Measurements from ENCODE around the gene SZT2. TPM values are rescaled to one million over a fixed set of nuclear protein-coding genes. Genes with fewer than 3 reads are reported as not detected.

Gene SZT2
- polyA plus RNA-seq, 12 donors: 11.1 to 28.1 (median 15.4) TPM; not detected in 1

- no peak for DNase-seq
These were observed 50.1 kb downstream of the SZT2 start for GRCh38 chr1:43439781-43440180.

- no peak for DNase-seq
These were observed 50.7 kb downstream of the SZT2 start for GRCh38 chr1:43440358-43440757.

DNA sequence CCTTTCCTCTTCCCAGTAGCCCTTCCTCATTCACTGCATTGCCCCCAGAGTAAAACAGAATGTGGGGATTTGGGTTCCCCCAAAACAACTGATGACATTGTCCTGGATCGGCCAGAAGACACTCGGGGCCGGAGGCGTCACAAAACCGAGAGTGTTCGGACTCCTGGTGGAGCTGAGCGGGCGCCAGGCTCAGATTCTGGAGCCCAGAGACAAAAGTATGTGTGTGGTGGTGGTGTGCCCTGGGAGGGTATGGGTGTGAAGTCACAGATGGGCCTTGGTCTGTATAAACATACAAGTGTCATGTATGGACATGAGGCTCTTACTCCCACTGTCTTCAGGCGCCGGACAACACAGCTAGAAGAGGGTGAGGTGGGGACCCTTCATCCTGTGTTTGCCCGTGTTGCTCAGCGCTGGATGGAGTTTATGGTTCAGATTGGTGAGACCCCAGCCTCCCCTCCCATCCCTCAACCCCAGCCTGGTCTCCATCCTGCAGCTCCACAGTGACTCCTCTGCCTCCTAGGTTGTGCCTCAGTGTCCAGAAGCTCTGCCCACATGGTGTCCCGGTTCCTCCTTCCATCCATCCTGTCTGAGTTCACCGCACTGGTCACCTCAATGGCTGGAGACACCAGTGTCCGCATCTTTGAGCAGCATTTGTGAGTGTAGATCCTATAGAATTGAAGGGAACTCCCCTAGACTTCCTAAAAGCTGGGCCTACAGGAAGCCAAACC is 51.6 kb downstream of the SZT2 start:
- no peak for DNase-seq

DNA sequence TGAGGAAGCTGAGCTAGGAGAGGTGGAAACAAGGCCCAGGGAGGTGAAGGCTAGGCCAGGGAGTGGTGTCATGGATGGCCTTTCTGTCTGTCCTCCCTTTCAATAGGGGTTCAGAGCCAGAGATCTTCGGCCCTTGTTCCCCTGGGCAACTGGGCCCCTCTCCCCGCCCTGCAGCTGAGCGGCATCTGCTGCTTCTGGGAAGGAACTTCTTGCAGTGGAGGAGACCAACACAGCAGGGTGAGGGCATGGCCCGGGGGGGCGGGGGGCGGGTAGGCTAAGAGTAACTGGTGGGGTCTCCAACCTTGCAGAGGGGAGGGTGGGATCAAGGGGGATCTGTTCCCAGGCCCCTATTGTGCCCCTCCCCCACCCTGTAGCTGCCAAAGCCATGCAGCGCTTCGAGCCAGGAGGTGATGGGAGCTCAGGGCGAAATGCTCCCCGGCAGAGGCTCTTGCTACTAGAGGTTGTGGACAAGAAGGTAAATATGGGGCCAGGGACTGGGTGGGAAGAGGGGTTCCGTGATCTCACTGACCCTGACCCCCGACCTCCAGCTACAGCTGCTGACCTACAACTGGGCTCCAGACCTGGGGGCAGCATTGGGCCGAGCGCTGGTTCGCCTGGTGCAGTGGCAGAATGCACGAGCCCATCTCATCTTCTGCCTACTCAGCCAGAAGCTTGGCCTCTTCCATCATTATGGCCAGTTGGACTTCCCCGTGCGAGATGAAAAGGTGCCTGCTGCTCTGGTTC is 52.4 kb downstream of the SZT2 start:
- DNase-seq: no peak

DNA sequence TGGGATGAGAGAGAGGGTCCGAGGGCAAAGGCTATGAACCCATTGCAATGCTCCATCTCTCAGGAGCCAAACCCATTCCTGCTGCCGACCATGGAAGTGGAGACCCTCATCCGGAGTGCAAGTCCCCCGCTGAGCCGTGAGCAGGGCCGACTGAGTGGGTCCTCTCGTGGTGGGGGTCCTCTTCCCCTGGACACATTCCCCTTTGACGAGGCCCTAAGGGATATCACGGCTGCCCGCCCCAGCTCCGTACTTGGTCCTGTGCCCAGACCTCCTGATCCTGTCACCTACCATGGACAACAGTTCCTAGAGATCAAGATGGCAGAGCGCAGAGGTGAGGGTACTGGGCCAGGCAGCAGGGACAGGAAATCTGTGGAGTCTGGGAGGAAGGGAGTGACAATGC is 53.1 kb downstream of the SZT2 start:
- DNase-seq: no peak

GRCh38 chr1:43443197-43443946 is 53.7 kb downstream of the SZT2 start:
- no peak for DNase-seq

DNA sequence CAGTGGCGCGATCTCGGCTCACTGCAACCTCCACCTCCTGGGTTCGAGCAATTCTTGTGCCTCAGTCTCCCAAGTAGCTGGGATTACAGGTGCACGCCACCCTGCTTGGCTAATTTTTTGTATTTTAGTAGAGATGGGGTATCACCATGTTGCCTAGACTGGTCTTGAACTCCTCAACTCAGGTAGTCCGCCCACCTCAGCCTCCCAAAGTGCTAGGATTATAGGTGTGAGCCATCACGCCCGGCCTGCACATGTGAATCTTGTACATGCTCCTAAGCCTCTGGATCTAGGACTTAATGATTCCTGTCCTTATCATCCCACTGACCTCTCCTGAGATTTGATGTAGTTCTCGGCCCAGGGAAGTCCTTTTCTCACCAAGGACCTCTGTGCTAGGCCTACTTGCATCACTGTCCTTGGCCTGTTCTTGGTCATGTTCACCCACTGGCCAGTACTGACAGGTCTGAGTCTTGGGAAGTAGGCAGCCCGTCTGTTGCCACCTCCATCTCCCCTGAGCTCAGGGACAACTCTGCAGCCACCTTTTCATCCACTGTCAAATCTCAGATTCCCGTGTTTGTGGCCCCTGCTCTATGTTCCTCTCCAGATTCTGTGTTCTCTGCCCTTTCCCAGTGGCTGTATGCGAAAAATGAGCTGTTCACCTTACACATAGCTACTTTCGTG is 54.6 kb downstream of the SZT2 start:
- DNase-seq: no peak

- no peak for DNase-seq
These were observed 55.1 kb downstream of the SZT2 start for GRCh38 chr1:43444836-43445235.

GRCh38 chr1:43445606-43446387 is 56.1 kb downstream of the SZT2 start:
- no peak for DNase-seq

DNA sequence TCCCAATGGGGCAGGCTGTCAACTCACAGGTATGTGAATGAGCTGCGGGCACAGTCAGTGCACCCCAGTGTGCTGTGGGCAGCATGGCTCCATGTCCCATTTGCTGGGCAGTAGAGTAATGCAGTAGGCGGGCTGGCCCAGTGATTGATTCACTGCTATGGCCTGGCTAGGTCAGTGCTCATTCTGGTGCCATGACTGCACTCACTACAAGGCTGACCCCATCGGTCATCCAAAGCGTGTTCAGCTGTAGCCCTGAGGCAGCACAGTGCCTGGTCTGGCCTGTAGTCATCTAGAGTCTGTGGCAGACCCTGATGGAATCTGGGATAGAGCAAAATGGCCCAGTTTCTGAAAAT is 56.7 kb downstream of the SZT2 start:
- no peak for DNase-seq

- no peak for DNase-seq
These were observed 57.5 kb downstream of the SZT2 start for GRCh38 chr1:43446881-43447835.

DNA sequence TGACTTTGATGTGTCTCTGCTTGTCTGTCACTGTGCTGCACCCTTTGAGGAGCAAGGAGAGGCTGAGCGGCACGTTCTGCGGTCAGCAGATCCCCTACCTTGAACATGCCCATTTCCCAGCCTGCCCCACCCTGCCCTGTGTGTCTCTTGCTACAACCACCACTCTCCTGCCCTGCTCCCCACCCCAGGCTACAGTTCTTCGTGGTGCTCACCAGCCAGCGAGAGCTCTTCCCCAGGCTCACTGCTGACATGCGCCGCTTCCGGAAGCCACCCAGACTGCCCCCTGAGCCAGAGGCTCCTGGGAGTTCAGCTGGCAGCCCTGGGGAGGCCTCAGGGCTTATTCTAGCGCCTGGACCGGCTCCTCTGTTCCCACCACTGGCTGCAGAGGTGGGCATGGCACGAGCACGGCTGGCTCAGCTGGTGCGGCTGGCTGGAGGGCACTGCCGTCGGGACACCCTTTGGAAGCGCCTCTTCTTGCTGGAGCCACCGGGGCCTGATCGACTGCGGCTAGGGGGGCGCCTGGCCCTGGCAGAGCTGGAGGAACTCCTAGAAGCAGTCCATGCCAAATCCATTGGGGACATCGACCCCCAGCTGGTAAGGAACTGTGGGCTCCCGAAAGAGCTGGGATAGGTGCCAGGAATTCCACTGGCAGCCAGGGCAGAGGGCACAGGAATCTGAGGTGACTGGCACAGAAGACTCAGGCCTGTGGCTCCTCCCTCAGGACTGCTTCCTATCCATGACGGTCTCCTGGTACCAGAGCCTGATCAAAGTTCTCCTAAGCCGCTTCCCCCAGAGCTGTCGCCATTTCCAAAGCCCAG is 58.4 kb downstream of the SZT2 start:
- no peak for DNase-seq

GRCh38 chr1:43448955-43449707 is 59.4 kb downstream of the SZT2 start:
- no peak for DNase-seq

- no peak for DNase-seq
These were observed 60.0 kb downstream of the SZT2 start for GRCh38 chr1:43449708-43450069.

- no peak for DNase-seq
These were observed 60.7 kb downstream of the SZT2 start for GRCh38 chr1:43450251-43450941.

DNA sequence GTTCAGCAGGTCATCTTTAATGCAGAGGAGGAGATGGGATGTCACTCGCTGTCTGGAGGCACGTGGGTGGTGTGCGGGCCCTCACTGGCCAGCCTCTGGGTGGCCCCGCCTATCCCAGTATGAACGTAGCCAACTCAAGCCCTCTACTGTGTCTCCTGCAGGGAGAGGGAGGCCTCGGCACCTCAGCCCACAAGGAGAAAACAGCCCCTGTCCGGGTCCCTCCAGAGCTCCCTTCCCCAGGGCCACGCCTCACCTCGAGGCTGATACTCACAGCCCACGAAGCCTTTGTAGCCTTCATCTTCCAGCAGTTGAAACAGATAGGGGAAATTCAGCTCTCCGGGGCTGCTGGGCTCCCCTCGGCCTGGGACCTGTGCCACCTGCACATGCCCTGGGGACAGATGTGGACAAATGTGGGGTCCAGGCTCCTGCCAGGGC is 61.5 kb downstream of the SZT2 start:
- no peak for DNase-seq

GRCh38 chr1:43451701-43452532 is 62.2 kb downstream of the SZT2 start:
- DNase-seq: no peak
